ENCODE data around the gene SLC16A8. TPM values are rescaled to one million over a fixed set of nuclear protein-coding genes. Genes with fewer than 3 reads are reported as not detected.
A peak's percentile ranks its signal among the peaks of the same experiment; 100 is the strongest.

The SLC16A8 gene
- total RNA-seq, 4 donors from 2014 or later, result not detected

DNA sequence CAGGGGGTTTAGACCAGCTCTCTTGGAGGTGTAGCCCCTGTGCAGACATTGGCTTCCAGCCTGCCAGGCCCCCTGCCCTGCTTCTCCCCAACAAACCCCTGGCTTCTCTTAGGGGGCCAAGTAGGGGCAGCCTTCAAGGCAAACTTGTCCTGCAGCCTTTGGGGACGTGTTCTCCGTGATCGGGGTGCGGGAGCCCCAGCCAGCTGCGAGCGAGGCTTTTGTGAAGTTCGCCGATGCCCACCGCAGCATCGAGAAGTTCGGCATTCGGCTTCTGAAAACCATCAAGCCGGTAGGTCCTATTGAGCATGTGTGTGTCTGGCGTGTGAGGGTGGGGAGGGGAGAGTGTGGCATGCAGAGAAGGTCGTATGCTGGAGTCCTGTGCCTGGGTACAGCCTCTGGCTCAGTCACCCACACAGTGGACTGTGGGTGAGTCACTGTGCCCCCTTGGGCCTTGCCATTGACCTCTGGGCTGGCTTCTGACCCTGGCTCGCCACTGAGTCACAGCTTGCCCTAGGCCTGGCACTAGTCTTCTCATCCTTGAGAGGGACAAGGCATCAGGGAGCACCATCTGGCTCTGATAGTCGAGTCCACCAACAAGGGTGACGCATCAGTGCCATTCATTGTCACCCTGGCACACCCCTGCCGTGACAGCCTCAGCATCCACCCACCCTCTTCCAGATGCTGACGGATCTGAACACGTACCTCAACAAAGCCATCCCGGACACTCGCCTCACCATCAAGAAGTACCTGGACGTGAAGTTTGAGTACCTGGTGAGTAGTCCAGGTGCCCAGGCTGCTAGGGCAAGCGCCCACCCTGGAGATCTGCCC is 11.4 kb downstream of the SLC16A8 start:
- peaks cover 21 to 90% (median 27%) of the 10 kb centered on the region in 3 donors for H3K36me3 ChIP-seq
- DNase-seq, result no peak
- intact Hi-C loops (cut with DNase I), result no loop called here
- H3K4me3 ChIP-seq, result no peak overlapping the region
- no peaks in the 10 kb centered on the region for H3K27me3 ChIP-seq
- WGBS, 2 donors, result 89 to 93% methylated on average over 7 to 19 of the region's 25 CpGs
- no peaks in the 10 kb centered on the region for H3K9me3 ChIP-seq
- no peak overlapping the region for H3K27ac ChIP-seq
- TF ChIP-seq, protein P1, sequence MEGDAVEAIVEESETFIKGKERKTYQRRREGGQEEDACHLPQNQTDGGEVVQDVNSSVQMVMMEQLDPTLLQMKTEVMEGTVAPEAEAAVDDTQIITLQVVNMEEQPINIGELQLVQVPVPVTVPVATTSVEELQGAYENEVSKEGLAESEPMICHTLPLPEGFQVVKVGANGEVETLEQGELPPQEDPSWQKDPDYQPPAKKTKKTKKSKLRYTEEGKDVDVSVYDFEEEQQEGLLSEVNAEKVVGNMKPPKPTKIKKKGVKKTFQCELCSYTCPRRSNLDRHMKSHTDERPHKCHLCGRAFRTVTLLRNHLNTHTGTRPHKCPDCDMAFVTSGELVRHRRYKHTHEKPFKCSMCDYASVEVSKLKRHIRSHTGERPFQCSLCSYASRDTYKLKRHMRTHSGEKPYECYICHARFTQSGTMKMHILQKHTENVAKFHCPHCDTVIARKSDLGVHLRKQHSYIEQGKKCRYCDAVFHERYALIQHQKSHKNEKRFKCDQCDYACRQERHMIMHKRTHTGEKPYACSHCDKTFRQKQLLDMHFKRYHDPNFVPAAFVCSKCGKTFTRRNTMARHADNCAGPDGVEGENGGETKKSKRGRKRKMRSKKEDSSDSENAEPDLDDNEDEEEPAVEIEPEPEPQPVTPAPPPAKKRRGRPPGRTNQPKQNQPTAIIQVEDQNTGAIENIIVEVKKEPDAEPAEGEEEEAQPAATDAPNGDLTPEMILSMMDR (IDR thresholded peaks at IDR 0.05), result no peak
- no peak for TF ChIP-seq POLR2A (IDR thresholded peaks at IDR 0.05)
- peaks cover 0 to 22% (median 7%) of the 10 kb centered on the region in 3 donors for H3K4me1 ChIP-seq

DNA sequence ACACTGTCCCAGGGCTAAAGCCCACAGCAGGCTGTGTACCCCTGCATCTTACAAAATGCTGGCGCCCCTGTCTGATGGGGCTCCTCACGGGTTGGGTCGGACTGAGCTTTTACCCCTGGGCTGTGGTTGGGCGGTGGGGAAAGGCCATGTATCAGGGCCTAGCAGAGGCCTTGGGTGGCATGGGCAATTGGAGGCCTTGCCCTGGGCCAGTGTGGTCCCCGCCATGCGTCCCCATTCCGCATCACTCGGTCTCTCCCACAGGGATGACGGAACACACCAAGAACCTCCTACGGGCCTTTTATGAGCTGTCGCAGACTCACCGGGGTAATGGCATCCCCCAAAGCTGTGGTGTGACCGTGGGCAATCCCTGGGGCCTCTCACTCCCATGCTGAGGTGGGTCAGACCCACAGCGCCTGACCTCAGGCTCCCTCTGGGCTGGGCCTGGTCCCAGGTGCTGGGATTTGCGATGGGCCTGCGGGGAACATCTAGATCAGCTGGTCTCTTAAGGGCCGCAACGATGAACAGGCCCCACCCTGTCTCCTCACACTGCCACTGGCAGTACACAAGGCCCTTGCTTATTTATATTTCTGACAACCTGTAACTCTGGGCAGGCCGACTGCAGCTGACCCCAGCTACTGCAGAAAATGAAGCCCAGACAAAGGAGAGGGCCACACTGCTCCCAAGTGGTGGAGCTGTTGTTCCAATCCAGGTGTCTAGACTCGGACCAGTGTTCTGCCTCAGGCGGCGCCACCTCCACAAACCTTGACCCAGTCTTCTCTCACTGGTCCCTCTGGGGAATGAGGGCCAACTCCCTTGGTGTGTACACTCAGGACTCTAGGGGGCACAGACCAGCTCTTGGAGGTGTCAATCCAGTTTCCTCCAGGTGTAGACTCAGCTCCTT is 12.3 kb downstream of the SLC16A8 start:
- H3K27me3 ChIP-seq, result no peaks in the 10 kb centered on the region
- WGBS, 2 donors, result 92 to 94% methylated on average over 7 to 12 of the region's 22 CpGs
- no peak overlapping the region for H3K4me3 ChIP-seq
- TF ChIP-seq, protein P1 (IDR thresholded peaks at IDR 0.05), result no peak
- TF ChIP-seq POLR2A (IDR thresholded peaks at IDR 0.05), result no peak
- H3K4me1 ChIP-seq, result peaks cover 0 to 22% (median 7%) of the 10 kb centered on the region in 3 donors
- peaks cover 25 to 98% (median 27%) of the 10 kb centered on the region in 3 donors for H3K36me3 ChIP-seq
- no peaks in the 10 kb centered on the region for H3K9me3 ChIP-seq
- intact Hi-C loops (cut with DNase I), result no loop called here
- no peak overlapping the region for H3K27ac ChIP-seq
- no peak for DNase-seq

DNA sequence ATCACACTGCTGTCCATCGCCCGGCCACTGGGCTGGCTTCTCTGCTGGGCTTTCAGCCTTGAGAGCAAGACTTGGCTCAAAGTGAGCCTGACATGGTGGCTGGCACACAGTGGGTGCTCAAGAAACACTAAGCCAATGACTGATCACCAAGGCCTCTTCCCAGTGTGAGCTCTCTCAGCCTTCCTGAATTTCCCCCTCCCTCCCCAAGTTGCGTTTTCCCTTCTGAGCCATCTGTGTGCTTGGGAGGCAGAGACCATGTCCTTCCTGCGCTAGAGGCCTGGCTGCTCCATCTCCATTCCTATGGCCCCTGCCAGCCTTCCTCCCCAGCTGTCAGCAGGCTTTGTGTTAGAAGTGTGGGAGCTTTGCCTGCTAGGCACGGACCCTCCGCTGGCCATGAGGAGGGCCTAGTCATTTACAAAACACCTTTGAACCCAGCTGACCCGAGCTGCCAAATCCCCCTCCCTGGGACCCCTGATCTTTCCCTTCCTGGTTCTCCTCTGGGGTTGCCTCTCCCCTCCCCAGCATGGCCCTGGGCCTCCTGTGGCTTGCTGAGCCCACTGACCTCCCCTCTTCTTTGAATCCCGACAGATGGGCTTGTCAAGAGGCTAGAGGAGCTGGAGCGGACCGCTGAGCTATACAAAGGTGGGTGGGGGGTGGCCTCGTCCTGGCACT is 13.6 kb downstream of the SLC16A8 start:
- peaks cover 37 to 99% (median 38%) of the 10 kb centered on the region in 3 donors for H3K36me3 ChIP-seq
- DNase-seq, result no peak
- TF ChIP-seq, protein P1 (IDR thresholded peaks at IDR 0.05), result no peak
- TF ChIP-seq POLR2A (IDR thresholded peaks at IDR 0.05), result no peak
- 81 to 84% methylated on average over 6 to 9 of the region's 11 CpGs for WGBS, 2 donors
- H3K9me3 ChIP-seq, result no peaks in the 10 kb centered on the region
- H3K27ac ChIP-seq, result peak overlapping the region in 3 of 4 donors; percentile 78 to 88 (median 82)
- H3K4me3 ChIP-seq, result no peak overlapping the region
- no peaks in the 10 kb centered on the region for H3K27me3 ChIP-seq
- intact Hi-C loops (cut with DNase I), result no loop called here
- H3K4me1 ChIP-seq, result peaks cover 0 to 22% (median 7%) of the 10 kb centered on the region in 3 donors

DNA sequence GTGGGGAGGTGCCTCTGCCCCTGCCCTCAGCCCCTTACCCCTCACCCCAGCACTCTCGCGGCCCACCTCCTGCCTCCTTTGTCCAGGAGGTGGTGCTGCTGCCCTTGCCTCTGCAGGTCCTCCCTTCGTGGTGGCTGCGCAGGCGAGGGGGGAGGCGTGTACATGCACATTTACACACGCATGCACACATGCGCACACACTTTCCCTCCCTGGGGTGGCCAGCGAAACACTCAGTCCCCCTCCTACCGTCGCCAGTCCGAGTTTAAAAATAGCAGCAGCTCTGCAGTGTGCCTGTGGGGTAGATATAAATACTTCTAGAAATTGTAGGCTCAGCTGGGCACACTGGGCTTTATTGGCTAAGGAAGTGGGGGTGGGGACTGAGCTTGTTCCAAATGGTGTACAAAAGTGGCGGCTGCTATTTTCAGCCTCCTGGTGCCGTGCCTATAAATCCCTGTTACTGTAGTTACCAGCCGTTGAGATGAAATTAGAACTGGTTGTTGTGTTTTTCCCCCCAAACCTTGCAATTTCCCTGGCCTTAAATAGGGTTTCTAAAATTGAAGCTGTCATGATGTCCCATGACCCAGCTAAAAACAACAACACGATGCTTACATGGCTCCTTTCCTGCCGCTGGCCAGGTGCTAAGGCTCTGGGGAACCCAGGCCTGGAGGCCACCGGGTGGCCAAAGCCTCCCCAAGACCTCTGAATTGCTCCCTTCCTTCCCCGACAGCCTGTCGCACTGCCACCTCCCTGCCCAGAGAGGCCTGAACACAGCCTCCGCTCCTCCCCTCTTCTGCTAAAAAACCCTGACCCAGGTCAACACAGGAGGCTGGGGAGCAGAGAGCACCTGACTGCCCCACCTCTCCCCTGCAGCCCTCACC is 14.4 kb downstream of the SLC16A8 start:
- peak overlapping the region in 3 of 4 donors; percentile 78 to 88 (median 82) for H3K27ac ChIP-seq
- intact Hi-C loops (cut with DNase I), result no loop called here
- no peaks in the 10 kb centered on the region for H3K9me3 ChIP-seq
- no peak for DNase-seq
- peaks cover 0 to 22% (median 7%) of the 10 kb centered on the region in 3 donors for H3K4me1 ChIP-seq
- peaks cover 36 to 99% (median 37%) of the 10 kb centered on the region in 3 donors for H3K36me3 ChIP-seq
- TF ChIP-seq, protein P1 (IDR thresholded peaks at IDR 0.05), result peak in 3 of 6 experiments; percentile 24 to 31 (median 26)
- no peak for TF ChIP-seq POLR2A (IDR thresholded peaks at IDR 0.05)
- no peaks in the 10 kb centered on the region for H3K27me3 ChIP-seq
- WGBS, 2 donors, result 55 to 74% methylated on average over 14 to 19 of the region's 21 CpGs
- peak overlapping the region in 1 of 4 donors; percentile 1 for H3K4me3 ChIP-seq
